NB4 (cell line): ENCODE data around the gene ADAM8.

Experiments used
- DNase-seq: peaks from one replicate; pipeline ENCODE4 v3.0.0; 2010; ENCODE audit warnings: low read depth
- H3K4me3 ChIP-seq: one replicate; pipeline ENCODE4 v1.5.1; 2011; ENCODE audit warnings: mild to moderate bottlenecking, low read depth, low read length, moderate library complexity
- CTCF ChIP-seq: IDR thresholded peaks from one replicate; pipeline ENCODE4 v1.5.1; 2012; ENCODE audit warnings: low read depth, low read length
- MAX ChIP-seq: IDR thresholded peaks from 2 replicates; pipeline ENCODE4 v1.6.1; 2011; ENCODE audit warnings: low read depth, low read length
- MYC ChIP-seq: IDR thresholded peaks from 2 replicates; pipeline ENCODE4 v1.6.1; 2011; ENCODE audit warnings: low read depth, low read length
- POLR2A ChIP-seq: IDR thresholded peaks from 2 replicates; pipeline ENCODE4 v1.6.1; 2011; ENCODE audit warnings: mild to moderate bottlenecking; ENCODE audit not compliant: insufficient read length; ENCODE audit errors: extremely low read depth

The ADAM8 gene

GRCh38 chr10:133306097-133306476 lies 29.4 kb upstream of the ADAM8 start:
- no peak overlapping the region for H3K4me3 ChIP-seq
- no peak for TF ChIP-seq MAX
- DNase-seq, result no peak

- no peak for TF ChIP-seq MYC
- TF ChIP-seq CTCF, result no peak
- TF ChIP-seq MAX, result no peak
- TF ChIP-seq POLR2A, result no peak
- no peak for DNase-seq
- H3K4me3 ChIP-seq, result no peak overlapping the region
These were observed 26.5 kb upstream of the ADAM8 start for GRCh38 chr10:133303206-133303605.

- H3K4me3 ChIP-seq, result no peak overlapping the region
- TF ChIP-seq MYC (no peak), POLR2A (no peak), MAX (no peak), CTCF (no peak)
- no peak for DNase-seq
These were observed 25.6 kb upstream of the ADAM8 start for GRCh38 chr10:133302230-133302629.

- H3K4me3 ChIP-seq, result no peak overlapping the region
- DNase-seq, result no peak
- TF ChIP-seq CTCF (no peak), MAX (no peak), MYC (no peak), POLR2A (no peak)
These were observed 23.1 kb upstream of the ADAM8 start for GRCh38 chr10:133299738-133300137.

GRCh38 chr10:133299224-133299623 lies 22.6 kb upstream of the ADAM8 start:
- DNase-seq, result no peak
- TF ChIP-seq MAX (no peak), MYC (no peak), POLR2A (no peak), CTCF (no peak)
- H3K4me3 ChIP-seq, result no peak overlapping the region

GRCh38 chr10:133298466-133298865 lies 21.8 kb upstream of the ADAM8 start:
- DNase-seq, result no peak
- TF ChIP-seq POLR2A, result no peak
- no peak for TF ChIP-seq MYC
- TF ChIP-seq CTCF, result no peak
- no peak for TF ChIP-seq MAX
- no peak overlapping the region for H3K4me3 ChIP-seq
